Erythroblast (primary cell): Measurements from ENCODE around the gene IGHMBP2.
A peak's percentile ranks its signal among the peaks of the same experiment; 100 is the strongest.
"Not testable (repeated sequence)": the region's sequence is repeated elsewhere in the genome, so short reads cannot be mapped to it uniquely, and the experiment has no call there.

Experiments
- DNase-seq, 2 experiments: peaks; one replicate each; lab custom pipeline; 2025; lab: John Stamatoyannopoulos, UW
- GATA1 ChIP-seq: IDR thresholded peaks from 2 replicates; pipeline ENCODE4 v1.6.1; 2011; ENCODE audit warnings: low read depth, mild to moderate bottlenecking, control low read depth, low read length, moderate library complexity
- POLR2A ChIP-seq: IDR thresholded peaks from 2 replicates; pipeline ENCODE4 v1.6.1; 2011; ENCODE audit warnings: mild to moderate bottlenecking, low read length

IGHMBP2 gene

DNA sequence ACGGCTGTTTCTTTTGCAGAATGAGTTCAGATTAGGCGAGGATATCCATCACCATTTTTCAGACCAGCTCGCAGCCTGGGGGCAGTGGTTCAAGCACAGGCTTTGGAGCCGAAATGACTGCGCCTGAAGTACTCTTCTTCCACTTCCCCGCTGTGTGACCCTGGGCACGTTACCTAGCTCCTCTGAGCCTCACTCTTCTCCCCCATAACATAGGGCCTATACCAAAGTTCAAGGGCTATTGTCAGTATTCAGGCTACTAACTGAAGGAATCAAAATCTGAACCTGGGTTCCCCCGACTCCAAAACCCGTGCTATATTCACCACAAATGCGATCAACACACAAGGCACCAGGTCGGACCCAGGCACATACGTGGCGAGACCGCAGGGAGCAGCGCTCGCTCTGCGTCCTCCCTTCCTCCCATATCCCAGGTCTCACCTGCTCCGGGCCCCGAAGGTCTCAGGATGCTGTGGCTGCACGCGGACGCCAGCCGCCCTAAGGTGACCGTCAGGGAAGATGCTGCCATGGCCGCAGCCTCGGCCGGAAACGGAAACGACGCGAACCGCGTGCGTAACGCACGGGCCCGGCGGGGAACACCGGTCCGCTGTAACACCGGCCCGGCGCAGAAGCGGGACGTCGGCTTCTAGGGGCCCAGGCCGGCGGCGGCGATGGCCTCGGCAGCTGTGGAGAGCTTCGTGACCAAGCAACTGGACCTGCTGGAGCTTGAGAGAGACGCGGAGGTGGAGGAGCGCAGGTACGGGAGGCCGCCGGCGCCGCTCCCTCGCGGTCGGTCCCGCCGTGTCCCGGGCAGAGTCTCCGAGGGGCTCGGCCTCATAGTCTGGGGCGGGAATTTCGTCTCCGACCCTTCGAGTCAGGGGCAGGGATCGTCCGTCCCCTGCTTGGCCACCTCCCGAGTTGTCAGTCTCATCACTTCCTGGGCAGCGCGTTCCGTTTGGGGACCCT, at the start of gene IGHMBP2, which contains the start of gene MRPL21:
Gene IGHMBP2, plus strand, starts transcription at position 604 of the 960 bp plus-strand sequence. Its CDS starts 62 bp downstream, at position 666.
Gene MRPL21, minus strand, starts transcription at position 545 of the 960 bp plus-strand sequence. Its CDS starts 22 bp downstream, at position 523.
- DNase-seq, result peak; percentile 94 to 95
- TF ChIP-seq POLR2A (peak; percentile 92), GATA1 (no peak)

DNA sequence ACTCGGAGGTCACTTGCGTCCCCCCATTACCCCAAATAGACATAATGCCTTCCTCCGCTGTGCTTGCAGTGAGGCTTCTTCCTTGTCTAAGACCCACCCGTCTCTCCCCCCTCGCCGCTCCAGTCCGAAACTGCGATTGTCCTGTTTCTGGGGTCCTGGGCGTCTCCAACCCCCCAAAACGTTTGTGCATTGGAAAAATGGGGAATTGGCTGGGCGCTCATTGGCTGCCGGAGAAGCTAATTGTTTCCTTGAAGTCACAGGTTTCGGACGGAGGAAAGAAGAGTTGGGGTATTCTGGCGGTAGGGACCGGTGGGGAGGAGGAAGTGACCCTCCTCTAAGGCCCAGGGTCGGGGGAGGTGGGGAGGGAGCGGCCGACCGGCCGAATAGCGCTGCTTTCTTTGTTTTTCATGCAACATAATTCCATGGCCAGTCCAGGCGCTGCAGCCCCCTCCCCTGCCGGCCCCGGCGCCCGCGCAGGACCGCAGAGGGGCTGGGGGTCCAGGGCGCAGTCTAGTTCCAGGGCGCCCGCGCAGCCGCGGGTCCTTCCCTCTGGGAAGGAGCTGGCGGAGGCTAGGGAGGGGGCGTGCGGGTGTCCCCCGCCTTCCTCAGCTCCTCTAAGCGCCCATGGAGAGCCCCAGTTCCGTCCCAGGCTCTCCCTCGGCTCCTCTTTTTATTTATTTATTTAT, 49.3 kb upstream of the IGHMBP2 start:
- no peak for DNase-seq
- TF ChIP-seq GATA1, result no peak
- TF ChIP-seq POLR2A, result no peak

DNA sequence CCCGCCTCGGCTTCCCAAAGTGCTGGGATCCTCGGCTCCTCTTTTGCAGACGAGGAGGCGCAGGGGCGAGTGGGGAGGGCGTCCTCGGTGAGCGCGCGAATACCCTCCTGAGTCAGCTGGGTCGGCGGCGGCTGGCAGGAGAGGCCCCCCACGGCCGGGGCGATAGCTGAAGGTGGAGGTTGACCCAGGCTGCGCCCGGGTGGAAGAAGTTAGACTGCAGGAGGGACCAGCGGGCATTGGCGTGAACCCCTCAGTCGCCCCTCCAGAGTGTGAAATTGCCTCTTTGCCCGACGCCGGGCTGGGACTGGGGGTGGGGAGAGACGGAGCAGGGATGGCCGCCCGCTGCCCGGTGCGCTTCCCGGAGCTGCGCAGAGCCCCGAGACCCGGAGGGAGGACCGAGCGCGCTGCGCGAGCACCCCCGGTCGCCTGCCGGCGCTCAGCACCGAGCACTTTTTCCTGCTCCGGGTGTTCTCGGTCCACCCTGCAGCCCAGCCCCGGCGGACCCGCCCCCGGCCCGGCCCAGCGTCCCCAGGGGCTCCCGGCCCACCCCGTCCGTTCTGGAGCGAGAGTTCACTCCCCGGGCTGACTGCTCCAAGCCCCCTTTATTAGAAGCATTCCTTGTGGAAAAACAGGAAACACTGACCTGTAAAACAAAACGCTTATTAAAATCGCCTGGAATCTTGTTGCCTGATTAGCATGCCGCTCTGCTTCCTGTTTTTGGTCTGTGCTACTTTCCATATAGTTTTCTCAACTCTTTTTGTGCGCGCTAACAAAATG, 48.3 kb upstream of the IGHMBP2 start:
- no peak for TF ChIP-seq POLR2A
- no peak for TF ChIP-seq GATA1
- DNase-seq, result peak; percentile 39 to 44

DNA sequence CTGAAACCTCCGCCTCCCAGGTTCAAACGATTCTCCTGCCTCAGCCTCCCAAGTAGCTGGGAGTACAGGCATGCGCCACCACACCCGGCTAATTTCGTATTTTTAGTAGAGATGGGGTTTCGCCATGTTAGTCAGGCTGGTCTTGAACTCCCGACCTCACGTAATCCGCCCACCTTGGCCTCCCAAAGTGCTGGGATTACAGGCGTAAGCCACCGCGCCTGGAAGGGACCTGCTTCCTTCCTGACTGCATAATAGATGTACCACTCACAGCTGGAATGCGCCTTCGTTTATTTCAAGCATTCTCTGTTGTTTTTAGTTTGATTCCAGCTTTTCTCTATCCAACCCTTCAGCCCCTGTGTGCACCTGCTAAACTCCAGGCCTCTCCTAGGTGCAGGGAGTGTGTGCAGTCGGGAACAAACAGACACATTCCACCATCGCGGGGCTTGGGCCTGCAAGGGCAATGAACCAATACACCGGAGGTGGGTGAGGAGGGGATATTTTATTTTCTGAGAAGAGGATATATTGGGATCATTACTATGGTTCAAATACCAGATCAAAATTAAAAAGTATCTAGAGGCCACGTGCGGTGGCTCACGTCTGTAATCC, 47.2 kb upstream of the IGHMBP2 start:
- not testable (repeated sequence) for DNase-seq

DNA sequence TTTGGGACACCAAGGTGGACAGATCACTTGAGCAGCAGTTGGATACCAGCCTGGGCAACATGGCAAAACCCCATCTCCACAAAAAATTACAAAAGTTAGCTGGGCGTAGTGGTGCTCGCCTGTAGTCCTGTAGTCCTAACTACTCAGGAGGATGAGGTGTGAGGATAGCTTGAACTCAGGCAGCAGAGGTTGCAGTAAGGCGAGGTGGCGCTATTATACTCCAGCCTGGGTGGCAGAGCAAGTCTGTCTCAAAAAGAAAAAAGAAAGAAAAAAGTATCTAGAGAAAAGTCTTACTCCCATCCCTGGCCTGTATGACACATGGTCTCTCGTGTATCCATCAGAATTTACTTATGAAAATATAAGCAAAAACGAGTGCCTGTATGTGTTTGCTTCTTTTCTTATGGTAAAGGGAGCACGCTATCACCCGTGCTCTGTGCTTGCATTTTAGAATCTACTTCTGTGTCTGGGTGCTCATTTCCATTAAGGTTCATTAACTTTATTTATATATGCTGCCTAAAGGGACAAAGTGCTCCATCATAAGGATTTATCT, 46.6 kb upstream of the IGHMBP2 start:
- no peak for DNase-seq
- TF ChIP-seq GATA1, result no peak
- no peak for TF ChIP-seq POLR2A

DNA sequence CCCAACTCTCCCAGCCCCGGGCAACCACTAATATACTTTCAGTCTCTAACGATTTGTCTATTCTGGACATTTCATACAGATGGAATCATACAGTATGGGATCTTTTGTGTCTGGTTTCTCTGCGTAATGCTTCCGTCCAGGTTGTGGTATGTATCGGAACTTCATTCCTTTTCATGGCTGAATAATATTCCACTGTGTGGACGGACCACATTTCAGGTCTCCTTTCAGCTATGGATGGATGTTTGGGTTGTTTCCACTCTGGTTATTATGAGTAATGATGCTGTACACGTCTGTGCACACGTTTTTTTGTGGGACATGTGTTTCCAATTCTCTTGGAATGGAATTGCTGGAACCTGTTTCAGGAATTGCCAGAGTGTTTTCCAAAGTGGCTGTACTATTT, 44.6 kb upstream of the IGHMBP2 start:
- DNase-seq, result no peak
- TF ChIP-seq POLR2A (no peak), GATA1 (no peak)

DNA sequence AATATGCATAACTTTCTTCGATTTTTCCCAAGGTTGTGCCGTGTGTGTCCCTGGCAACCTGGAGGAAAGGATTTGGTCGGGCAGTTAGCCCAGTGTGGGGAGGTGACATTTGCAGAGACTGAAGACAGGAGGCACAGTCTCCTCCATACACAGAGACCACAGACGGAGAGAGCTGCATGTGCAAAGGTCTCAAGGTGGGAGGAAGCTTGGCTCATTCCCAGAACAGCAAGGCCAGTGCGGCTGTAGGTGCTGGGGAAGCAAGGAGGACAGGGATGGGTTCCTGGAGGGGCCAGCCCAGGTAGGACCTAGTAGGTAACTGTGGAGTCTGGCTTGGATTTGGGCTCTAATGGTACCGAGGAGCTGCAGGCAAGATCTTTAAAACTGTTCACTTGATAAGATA, 41.3 kb upstream of the IGHMBP2 start:
- TF ChIP-seq POLR2A (no peak), GATA1 (no peak)
- DNase-seq, result no peak

DNA sequence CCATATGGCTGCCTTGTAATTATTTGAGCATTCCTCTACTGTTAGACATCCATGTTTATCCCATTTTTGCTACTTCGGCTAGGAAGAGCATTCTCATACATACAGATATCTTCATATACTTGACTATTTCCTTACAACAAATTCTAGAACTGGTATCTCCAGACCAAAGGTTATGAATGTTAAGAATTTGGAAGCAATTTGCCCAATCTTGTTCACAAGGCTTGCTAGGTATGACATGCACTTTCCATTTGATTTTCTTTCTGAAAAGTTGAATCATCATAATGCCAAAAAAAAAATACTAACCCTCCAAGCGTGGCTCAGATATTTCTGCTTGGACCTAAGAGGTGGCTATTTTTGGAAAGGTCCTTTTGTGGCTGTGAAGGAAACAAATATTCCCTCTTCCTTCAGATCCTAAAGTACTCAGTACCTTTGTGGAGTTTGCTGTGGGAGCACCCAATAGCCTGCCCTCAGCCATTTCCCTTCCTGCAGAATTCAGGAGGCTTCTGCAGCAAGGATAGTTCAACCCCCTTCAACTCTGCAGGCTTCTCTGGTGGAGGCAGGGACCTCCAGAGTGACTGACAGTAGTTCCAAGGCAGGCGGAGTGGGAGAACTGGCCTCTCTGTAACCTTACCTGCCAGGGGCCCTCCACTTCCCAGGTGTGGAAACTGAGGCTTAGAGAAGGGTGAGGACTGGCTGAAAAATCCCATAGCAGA, 40.0 kb upstream of the IGHMBP2 start:
- no peak for DNase-seq
- TF ChIP-seq POLR2A (no peak), GATA1 (no peak)

DNA sequence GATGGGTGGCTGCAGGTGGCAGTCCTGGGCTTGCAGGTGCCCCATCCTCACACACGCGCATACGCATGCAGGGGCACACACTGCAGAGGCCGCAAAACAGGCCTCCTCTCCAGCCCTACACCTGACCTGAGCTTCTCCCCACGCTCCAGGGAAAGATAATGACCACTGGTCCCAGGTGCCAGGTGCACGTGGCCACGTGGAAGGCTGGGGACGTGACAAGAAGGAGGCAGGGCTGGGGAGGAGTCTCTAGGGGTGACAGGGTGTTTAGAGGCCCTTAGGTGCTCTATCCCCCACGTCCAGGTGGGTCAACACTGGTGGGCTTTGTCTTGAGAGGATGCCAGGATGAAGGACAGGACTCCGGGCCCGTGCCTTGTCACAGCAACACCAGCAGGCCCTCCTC, 38.5 kb upstream of the IGHMBP2 start:
- TF ChIP-seq POLR2A, result no peak
- no peak for TF ChIP-seq GATA1
- DNase-seq, result no peak

DNA sequence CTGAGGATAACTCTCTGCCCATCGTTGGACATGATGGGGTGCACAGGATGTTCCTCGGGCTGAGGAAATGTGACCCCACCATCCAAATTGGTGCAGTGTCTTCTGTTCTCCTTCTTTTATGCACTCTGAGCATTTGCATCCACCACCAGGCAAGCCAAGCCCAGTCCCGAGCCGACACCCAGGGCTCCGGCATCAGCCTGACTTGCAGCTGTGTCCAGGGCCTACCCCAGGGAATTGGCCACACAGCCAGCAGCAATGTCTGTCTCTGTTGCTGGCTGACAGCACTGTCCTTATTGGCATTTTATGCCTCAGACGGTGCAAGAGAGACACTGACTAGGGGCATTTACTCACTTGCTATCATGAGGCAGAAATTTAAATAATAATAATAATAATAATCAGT, 36.6 kb upstream of the IGHMBP2 start:
- no peak for DNase-seq
- TF ChIP-seq GATA1, result no peak
- no peak for TF ChIP-seq POLR2A

DNA sequence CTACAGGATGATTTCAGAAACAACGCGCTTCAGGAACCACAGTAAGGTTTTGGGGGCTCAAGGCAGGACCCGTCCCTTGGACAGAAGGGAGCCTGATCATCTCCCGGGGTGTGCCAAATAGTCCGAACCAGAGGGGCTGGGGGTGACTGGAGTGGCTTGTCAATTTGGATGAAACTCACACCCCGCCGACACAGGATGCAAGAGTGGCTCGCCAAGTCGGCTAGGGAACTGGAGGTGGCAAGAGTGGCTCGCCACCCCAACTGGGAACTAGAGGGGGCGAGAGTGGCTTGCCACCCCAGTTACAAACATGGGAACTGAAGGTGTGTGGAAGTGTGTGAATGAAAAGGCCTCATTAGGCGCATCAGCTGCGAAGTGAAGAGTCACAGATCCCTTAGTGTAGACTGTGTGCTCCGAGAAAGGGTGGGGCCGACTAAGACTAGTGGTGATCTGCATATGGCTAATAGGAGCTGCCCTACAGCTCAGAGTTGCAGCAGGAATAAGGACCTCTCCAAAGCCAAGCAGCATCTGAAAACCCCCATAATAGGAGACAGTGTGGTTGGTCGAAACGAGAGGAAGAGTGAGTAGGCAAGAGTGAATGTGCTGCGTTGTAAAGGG, 35.4 kb upstream of the IGHMBP2 start:
- no peak for DNase-seq
- TF ChIP-seq POLR2A (no peak), GATA1 (no peak)

DNA sequence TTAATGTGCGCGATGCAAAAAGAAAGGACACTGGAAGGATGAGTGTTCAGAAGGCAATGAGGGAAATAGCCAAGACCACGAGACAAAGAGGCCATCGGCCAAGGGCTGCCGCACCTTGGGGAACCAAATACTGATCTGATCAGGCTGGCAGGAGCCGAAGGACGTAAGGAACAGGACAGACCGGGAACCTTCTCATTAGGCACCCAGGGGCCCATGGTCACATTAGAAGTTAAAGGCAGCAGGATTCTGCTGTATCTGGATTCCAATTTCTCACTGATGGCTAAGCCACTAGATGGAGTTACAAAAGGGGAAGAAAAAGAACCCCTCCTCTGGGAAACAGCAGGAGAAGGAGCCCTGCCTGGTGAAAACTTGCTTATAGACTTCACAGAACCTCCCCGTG, 33.2 kb upstream of the IGHMBP2 start:
- DNase-seq, result no peak
- no peak for TF ChIP-seq GATA1
- TF ChIP-seq POLR2A, result no peak
